Stimulated activated CD8-positive, alpha-beta memory T cell treated with anti-CD3 and anti-CD28 coated beads, Interleukin-7, amount 100 ng/mL, for 4 hours (primary cell): Measurements from ENCODE around the gene CLEC2D.
"Not testable (repeated sequence)": the region's sequence is repeated elsewhere in the genome, so short reads cannot be mapped to it uniquely, and the experiment has no call there.

Source experiments
- DNase-seq, 2 donors: peaks; one replicate each; pipeline ENCODE4 v3.0.0-alpha.2; 2020; ENCODE audit warnings: low read depth in 2 of 2

Gene CLEC2D

GRCh38 chr12:9660046-9660445 lies 9.5 kb upstream of the CLEC2D start:
- DNase-seq = no peak

GRCh38 chr12:9661720-9662119 lies 7.8 kb upstream of the CLEC2D start:
- no peak for DNase-seq

GRCh38 chr12:9662488-9662887 lies 7.0 kb upstream of the CLEC2D start:
- DNase-seq = no peak

GRCh38 chr12:9667403-9668160 lies 1.9 kb upstream of the CLEC2D start:
- no peak for DNase-seq

GRCh38 chr12:9668161-9669018 lies 1.1 kb upstream of the CLEC2D start:
- DNase-seq = no peak

- no peak for DNase-seq
Observed at GRCh38 chr12:9669019-9669326, 540 bp upstream of the CLEC2D start.

- DNase-seq = not testable (repeated sequence)
Observed at GRCh38 chr12:9672340-9672739, 2.8 kb downstream of the CLEC2D start.

- DNase-seq = peak in 1 of 2 donors; percentile 40
Observed at GRCh38 chr12:9673404-9674225, 4.1 kb downstream of the CLEC2D start.

- no peak for DNase-seq
Observed at GRCh38 chr12:9674226-9674590, 4.7 kb downstream of the CLEC2D start.

GRCh38 chr12:9682508-9682907 lies 13.0 kb downstream of the CLEC2D start:
- not testable (repeated sequence) for DNase-seq

- DNase-seq = not testable (repeated sequence)
Observed at GRCh38 chr12:9682949-9683348, 13.4 kb downstream of the CLEC2D start.

- DNase-seq = not testable (repeated sequence)
Observed at GRCh38 chr12:9685366-9685765, 15.9 kb downstream of the CLEC2D start.

- no peak for DNase-seq
Observed at GRCh38 chr12:9685915-9686314, 16.4 kb downstream of the CLEC2D start.

GRCh38 chr12:9687228-9687627 lies 17.7 kb downstream of the CLEC2D start:
- DNase-seq = no peak

- no peak for DNase-seq
Observed at GRCh38 chr12:9692909-9693308, 23.4 kb downstream of the CLEC2D start.

GRCh38 chr12:9694241-9694640 lies 24.7 kb downstream of the CLEC2D start:
- DNase-seq = no peak

GRCh38 chr12:9695150-9695549 lies 25.6 kb downstream of the CLEC2D start:
- not testable (repeated sequence) for DNase-seq

GRCh38 chr12:9695661-9696060 lies 26.1 kb downstream of the CLEC2D start:
- DNase-seq = not testable (repeated sequence)

- DNase-seq = no peak
Observed at GRCh38 chr12:9697619-9698018, 28.1 kb downstream of the CLEC2D start.

GRCh38 chr12:9698681-9699080 lies 29.2 kb downstream of the CLEC2D start:
- DNase-seq = no peak

GRCh38 chr12:9699269-9699897 lies 29.9 kb downstream of the CLEC2D start:
- DNase-seq = no peak
